ENCODE measurements around the gene ZFP3.

The ZFP3 gene

GRCh38 chr17:5099271-5099670 is 21.0 kb downstream of the ZFP3 start:
- TF ChIP-seq CTCF (IDR thresholded peaks at IDR 0.05; ENCODE audit: poor library complexity, severe bottlenecking) = no peak
- no peaks in the 10 kb centered on the region for H3K36me3 ChIP-seq (ENCODE audit: low read depth)
- peaks cover 20% of the 10 kb centered on the region for H3K9me3 ChIP-seq (ENCODE audit: severe bottlenecking)
- H3K27me3 ChIP-seq (ENCODE audit: insufficient read depth, poor library complexity, severe bottlenecking) = peaks cover 4% of the 10 kb centered on the region
- ATAC-seq (ENCODE audit: low read depth) = no peak
- H3K27ac ChIP-seq (ENCODE audit: poor library complexity, severe bottlenecking) = no peak overlapping the region
- no peaks in the 10 kb centered on the region for H3K4me1 ChIP-seq (ENCODE audit: insufficient read depth, poor library complexity, severe bottlenecking)
- DNase-seq (ENCODE audit: low spot score) = no peak
- no peak overlapping the region for H3K4me3 ChIP-seq (ENCODE audit: severe bottlenecking)

DNA sequence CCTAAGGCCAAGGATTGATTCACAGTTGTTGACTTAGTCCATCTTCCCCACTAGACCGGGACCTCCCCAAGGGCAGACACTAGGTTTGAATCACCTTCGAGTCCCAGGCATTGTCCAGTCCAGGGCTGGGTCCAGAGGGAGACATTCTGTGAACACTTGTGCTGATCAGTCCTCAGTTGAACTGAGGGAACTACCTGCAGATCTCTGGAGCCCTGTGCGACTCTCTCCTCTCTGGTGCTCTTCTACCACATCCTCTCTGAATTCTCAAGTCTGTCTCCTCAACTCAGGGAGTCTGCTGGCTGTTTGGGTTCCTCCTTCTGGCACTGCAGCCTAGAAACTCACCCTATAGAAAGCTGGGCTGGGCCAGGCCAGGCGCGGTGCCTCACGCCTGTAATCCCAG is 22.6 kb downstream of the ZFP3 start:
- H3K9me3 ChIP-seq (ENCODE audit: severe bottlenecking) = peaks cover 27% of the 10 kb centered on the region
- H3K4me3 ChIP-seq (ENCODE audit: severe bottlenecking) = no peak overlapping the region
- no peaks in the 10 kb centered on the region for H3K4me1 ChIP-seq (ENCODE audit: insufficient read depth, poor library complexity, severe bottlenecking)
- no peak overlapping the region for H3K27ac ChIP-seq (ENCODE audit: poor library complexity, severe bottlenecking)
- no peak for ATAC-seq (ENCODE audit: low read depth)
- H3K27me3 ChIP-seq (ENCODE audit: insufficient read depth, poor library complexity, severe bottlenecking) = peaks cover 4% of the 10 kb centered on the region
- no peak for TF ChIP-seq CTCF (IDR thresholded peaks at IDR 0.05; ENCODE audit: poor library complexity, severe bottlenecking)
- H3K36me3 ChIP-seq (ENCODE audit: low read depth) = peaks cover 6% of the 10 kb centered on the region
- no peak for DNase-seq (ENCODE audit: low spot score)

DNA sequence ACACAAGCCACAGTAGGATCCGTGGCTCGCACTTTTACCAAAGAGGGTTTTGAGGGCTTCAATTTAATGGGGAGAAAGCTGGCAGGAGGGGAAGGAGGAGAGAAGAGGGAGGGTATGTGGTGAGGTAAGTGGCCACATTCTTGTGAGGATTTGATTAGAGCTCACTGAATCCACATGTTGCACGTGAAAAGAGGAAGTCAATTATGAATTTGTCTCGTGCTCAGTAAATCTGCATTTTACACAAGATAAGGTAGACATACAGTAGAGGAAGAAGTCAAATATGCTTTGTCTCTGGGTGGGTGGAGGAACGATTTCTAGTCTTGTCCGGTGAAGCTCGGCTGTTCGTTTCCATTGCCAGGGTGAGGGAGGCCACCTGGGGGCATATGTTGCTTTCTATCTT is 32.5 kb downstream of the ZFP3 start:
- Histone ChIP-seq H3K4me3 (ENCODE audit: severe bottlenecking) (peak overlapping the region; percentile 67), H3K9me3 (ENCODE audit: severe bottlenecking) (peaks cover 6% of the 10 kb centered on the region), H3K27me3 (ENCODE audit: insufficient read depth, poor library complexity, severe bottlenecking) (peaks cover 7% of the 10 kb centered on the region), H3K36me3 (ENCODE audit: low read depth) (peaks cover 49% of the 10 kb centered on the region), H3K27ac (ENCODE audit: poor library complexity, severe bottlenecking) (no peak overlapping the region), H3K4me1 (ENCODE audit: insufficient read depth, poor library complexity, severe bottlenecking) (no peaks in the 10 kb centered on the region)
- ATAC-seq (ENCODE audit: low read depth) (no peak), DNase-seq (ENCODE audit: low spot score) (no peak)
- TF ChIP-seq CTCF (IDR thresholded peaks at IDR 0.05; ENCODE audit: poor library complexity, severe bottlenecking) = no peak

DNA sequence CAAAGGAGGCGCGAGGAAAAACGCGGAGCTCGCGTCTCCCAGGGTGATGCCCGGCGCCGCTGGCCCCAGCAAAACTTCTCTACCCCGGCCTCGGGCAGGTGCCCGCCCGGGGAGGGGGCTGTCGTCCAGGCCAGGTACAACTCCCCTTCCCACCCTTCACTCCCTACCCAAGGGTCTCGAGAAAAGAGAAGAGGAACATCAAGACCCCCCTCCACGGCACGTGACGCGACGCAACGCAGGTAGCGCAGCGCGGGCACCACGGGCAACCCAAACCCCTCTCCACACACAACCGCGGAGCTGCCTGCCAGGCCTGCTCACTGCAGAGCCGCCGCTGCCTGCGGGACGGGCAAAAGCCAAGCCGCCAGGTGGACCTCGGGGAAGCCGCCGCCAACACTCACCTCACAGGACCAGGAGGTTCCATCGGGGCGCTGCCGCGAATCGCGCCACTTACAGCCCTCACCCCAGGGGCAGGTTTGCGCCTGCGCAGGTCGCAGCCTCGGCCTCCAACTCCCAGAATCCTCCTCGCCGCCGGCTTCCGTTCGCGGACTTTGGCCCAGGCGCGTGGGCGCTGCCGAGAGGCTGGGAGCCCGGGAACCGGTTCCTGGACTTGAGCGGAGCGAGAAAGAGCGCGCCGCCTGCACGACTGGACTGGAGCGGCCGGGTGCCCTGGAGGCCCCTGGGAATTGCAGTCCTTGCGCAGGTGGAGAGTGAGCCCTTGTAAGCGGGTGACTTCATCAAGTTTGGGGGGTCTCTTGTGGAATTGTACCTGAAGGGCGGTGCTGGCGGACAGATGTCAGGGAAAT is 33.3 kb downstream of the ZFP3 start, which contains the start of gene ZNF232:
ZNF232 (minus strand) TSS at position 477 of the 803 bp plus-strand sequence; CDS start at position 421, 56 bp downstream.
- H3K27me3 ChIP-seq (ENCODE audit: insufficient read depth, poor library complexity, severe bottlenecking) = peaks cover 15% of the 10 kb centered on the region
- DNase-seq (ENCODE audit: low spot score) (peak; percentile 93), ATAC-seq (ENCODE audit: low read depth) (peak; percentile 95)
- peak within 1 kb of the TSS; percentile 39 for H3K27ac ChIP-seq (ENCODE audit: poor library complexity, severe bottlenecking)
- peak within 1 kb of the TSS; percentile 67 for H3K4me3 ChIP-seq (ENCODE audit: severe bottlenecking)
- TF ChIP-seq CTCF (IDR thresholded peaks at IDR 0.05; ENCODE audit: poor library complexity, severe bottlenecking) = no peak
- no peaks in the 10 kb centered on the region for H3K9me3 ChIP-seq (ENCODE audit: severe bottlenecking)
- peaks cover 41% of the 10 kb centered on the region for H3K36me3 ChIP-seq (ENCODE audit: low read depth)
- no peaks in the 10 kb centered on the region for H3K4me1 ChIP-seq (ENCODE audit: insufficient read depth, poor library complexity, severe bottlenecking)

Data from RWPE2 (cell line).